Hepatocyte (in vitro differentiated cells): Measurements from ENCODE around the gene SNCAIP.

Source experiments
- CTCF ChIP-seq: fragments of 200-600 bp; sonication (generic); IDR thresholded peaks from 2 replicates; pipeline ENCODE4 v1.5.1; 2016; ENCODE audit warnings: antibody characterized with exemption, mild to moderate bottlenecking; ENCODE audit not compliant: poor library complexity
- EZH2phosphoT487 ChIP-seq: fragments of 200-600 bp; sonication (generic); IDR thresholded peaks from one replicate; pipeline ENCODE4 v1.6.1; 2018; ENCODE audit warnings: antibody characterized with exemption, mild to moderate bottlenecking, low read depth, moderate library complexity; ENCODE audit not compliant: unreplicated experiment, severe bottlenecking

- TF ChIP-seq CTCF (no peak), EZH2phosphoT487 (no peak)
These were observed 92.0 kb downstream of the SNCAIP start for GRCh38 chr5:122404018-122404417.
